HepG2 (cell line): Measurements from ENCODE around the gene MME. TPM values are rescaled to one million over a fixed set of nuclear protein-coding genes. Genes with fewer than 3 reads are reported as not detected.

Source experiments
- ATAC-seq: fragments of 200-7000 bp; cut with Tn5 transposase; 3 replicates; pipeline ENCODE4 v1.9.1; 2020; ENCODE audit warnings: mild to moderate bottlenecking, moderate library complexity
- BruUV-seq: library from RNA; stranded (reverse); fragments of 400-500 nt; replicated peaks from 2 replicates; lab custom pipeline; 2021; lab: Mats Ljungman, UMichigan
- CTCF ChIA-PET: fragments of 300-600 bp; formaldehyde crosslinking; extraction: SDS; loops from one replicate; lab custom pipeline; 2021; ENCODE audit warnings: low total read pairs, inconsistent platforms, low intra/inter-chr PET ratio; lab: Yijun Ruan, JAX
- POLR2A ChIA-PET: fragments of 350-600 bp; sonication (Branson Sonifier 250); formaldehyde crosslinking; loops from one replicate; lab custom pipeline; 2020; ENCODE audit warnings: antibody characterized with exemption, inconsistent platforms; lab: Yijun Ruan, JAX
- DNase-seq: peaks from one replicate; pipeline ENCODE4 v3.0.0-alpha.2; 2015; ENCODE audit warnings: low spot score
- FAIRE-seq: peaks from 3 replicates; lab custom pipeline; 2011; peaks lifted over from hg19 to GRCh38; lab: Jason Lieb, UNC
- H2AFZ ChIP-seq: one replicate; pipeline ENCODE4 v1.6.1; 2011; ENCODE audit warnings: low read length, inconsistent platforms
- H3K27ac ChIP-seq: fragments of 300-600 bp; 3 replicates; pipeline ENCODE4 v1.8.0; 2011; ENCODE audit warnings: mixed run types, mild to moderate bottlenecking, mixed read lengths, low read length, inconsistent platforms; ENCODE audit not compliant: insufficient read depth; ENCODE audit errors: extremely low read length
- H3K27me3 ChIP-seq, 2 experiments: fragments of 200-600 bp in 1 of 2; 2 replicates in 1 of 2; 3 replicates in 1 of 2; pipeline versions ENCODE4 v1.6.0 to v1.8.0; 2011; ENCODE audit warnings: low read length in 2 of 2, mild to moderate bottlenecking in 2 of 2, moderate library complexity in 2 of 2, inconsistent platforms in 1 of 2; ENCODE audit not compliant: insufficient read depth in 2 of 2, control insufficient read depth in 1 of 2
- H3K36me3 ChIP-seq, 2 experiments: fragments of 200-600 bp in 1 of 2; replicated peaks in 1 of 2; 2 replicates in 1 of 2; 3 replicates in 1 of 2; pipeline versions ENCODE4 v1.5.1 to v1.8.0; 2011; ENCODE audit warnings: low read length in 2 of 2, inconsistent platforms in 1 of 2; ENCODE audit not compliant: insufficient read depth in 2 of 2, control insufficient read depth in 1 of 2
- H3K4me1 ChIP-seq: 2 replicates; pipeline ENCODE4 v1.5.1; 2012; ENCODE audit warnings: low read length, inconsistent platforms; ENCODE audit not compliant: insufficient read depth
- H3K4me2 ChIP-seq: 2 replicates; pipeline ENCODE4 v1.6.0; 2011; ENCODE audit warnings: low read depth, low read length, inconsistent platforms
- H3K4me3 ChIP-seq, 3 experiments: fragments of 200-600 bp in 1 of 3; sonication (generic), shearing (Covaris generic) in 1 of 3; replicated peaks in 1 of 3; 2 replicates each; pipeline ENCODE4 v1.5.1; 2011 to 2016; ENCODE audit warnings: low read length in 3 of 3, inconsistent platforms in 2 of 3, low read depth in 2 of 3, mild to moderate bottlenecking in 2 of 3, control low read depth in 1 of 3, mixed read lengths in 1 of 3; ENCODE audit not compliant: insufficient read depth in 1 of 3
- H3K79me2 ChIP-seq: one replicate; pipeline ENCODE4 v1.6.1; 2011; ENCODE audit warnings: low read length, inconsistent platforms; ENCODE audit not compliant: insufficient read depth
- H3K9ac ChIP-seq: 2 replicates; pipeline ENCODE4 v1.6.0; 2011; ENCODE audit warnings: mild to moderate bottlenecking, low read depth, low read length, inconsistent platforms; ENCODE audit not compliant: insufficient read depth
- H3K9me3 ChIP-seq: 2 replicates; pipeline ENCODE4 v1.5.1; 2012; ENCODE audit warnings: mild to moderate bottlenecking, low read length
- H4K20me1 ChIP-seq: 2 replicates; pipeline ENCODE4 v1.6.0; 2011; ENCODE audit warnings: inconsistent platforms, mild to moderate bottlenecking, low read length, moderate library complexity; ENCODE audit not compliant: insufficient read depth
- HES4 ChIP-seq: sonication (generic); formaldehyde crosslinking; IDR thresholded peaks from 2 replicates; pipeline ENCODE4 v1.9.0; 2021; ENCODE audit warnings: mild to moderate bottlenecking, missing genetic modification reagents, borderline replicate concordance
- SMAD1 ChIP-seq: sonication (generic); formaldehyde crosslinking; IDR thresholded peaks from 2 replicates; pipeline ENCODE4 v1.4.0; 2020; ENCODE audit warnings: missing genetic modification reagents, low read depth, mild to moderate bottlenecking, borderline replicate concordance
- SP5 ChIP-seq: IDR thresholded peaks from 2 replicates; pipeline ENCODE4 v1.6.1; 2016; ENCODE audit warnings: low read depth, borderline replicate concordance
- ZNF138 ChIP-seq: sonication (generic); formaldehyde crosslinking; IDR thresholded peaks from 2 replicates; pipeline ENCODE4 v1.5.0; 2020; ENCODE audit warnings: mild to moderate bottlenecking, low read depth, missing genetic modification reagents
- ZNF335 ChIP-seq: sonication (generic); formaldehyde crosslinking; IDR thresholded peaks from 2 replicates; pipeline ENCODE4 v1.4.0; 2020; ENCODE audit warnings: missing genetic modification reagents
- ZNF34 ChIP-seq: sonication (generic); formaldehyde crosslinking; IDR thresholded peaks from 2 replicates; pipeline ENCODE4 v1.4.0; 2020; ENCODE audit warnings: mild to moderate bottlenecking, missing genetic modification reagents, borderline replicate concordance
- ZNF720 ChIP-seq: sonication (generic); formaldehyde crosslinking; IDR thresholded peaks from 2 replicates; pipeline ENCODE4 v1.4.0; 2020; ENCODE audit warnings: missing genetic modification reagents
- WGBS: methylation state at CpG from one replicate; pipeline ENCODE4 v1.1.6; 2017; ENCODE audit warnings: low lambda C conversion rate; 5-methylcytosine and 5-hydroxymethylcytosine counted together
- in situ Hi-C: cut with HindIII; loops from 2 replicates; pipeline ENCODE4 v1.10.0; 2017; ENCODE audit warnings: low pct_unique_long_range_greater_than_20kb; ENCODE audit not compliant: extremely low pct_ligation_motif_present
- intact Hi-C: fragments of 100-400 bp; cut with micrococcal nuclease; formaldehyde crosslinking; loops from one replicate; pipeline ENCODE4 v1.10.0; 2022; ENCODE audit not compliant: unreplicated experiment
- polyA plus RNA-seq, 8 experiments: library from polyadenylated mRNA; depleted of rRNA in 3 of 8; stranded (reverse) in 7 of 8; unstranded in 1 of 8; fragments of >200 nt; fragmentation: Illumina TruSeq in 4 of 8; extraction: Trizol in 4 of 8; gene quantifications; 2 replicates each; pipeline versions ENCODE4 v1.2.1 to v1.2.3, GENCODE V29; 2011 to 2016; ENCODE audit warnings: low read depth in 4 of 8, missing spikeins in 1 of 8, mixed read lengths in 1 of 8; ENCODE audit not compliant: insufficient read depth in 1 of 8
- total RNA-seq, 5 experiments: library from RNA; depleted of rRNA; stranded (reverse); fragments of >200 nt; fragmentation: Illumina TruSeq; extraction: Trizol; gene quantifications; 2 replicates each; pipeline ENCODE4 v1.2.3, GENCODE V29; 2016; ENCODE audit warnings: low read depth in 1 of 5
- TF ChIP-seq, protein P1 (sequence below): sonication (generic); formaldehyde crosslinking; conservative IDR thresholded peaks from 2 replicates; pipeline ENCODE4 v1.4.0; 2020; ENCODE audit warnings: missing genetic modification reagents

MME gene
- total and polyA plus RNA-seq, 2 of the 13 experiments (the other 11 are each of a cell fraction or from before 2014, with no cell fraction given), result not detected

DNA sequence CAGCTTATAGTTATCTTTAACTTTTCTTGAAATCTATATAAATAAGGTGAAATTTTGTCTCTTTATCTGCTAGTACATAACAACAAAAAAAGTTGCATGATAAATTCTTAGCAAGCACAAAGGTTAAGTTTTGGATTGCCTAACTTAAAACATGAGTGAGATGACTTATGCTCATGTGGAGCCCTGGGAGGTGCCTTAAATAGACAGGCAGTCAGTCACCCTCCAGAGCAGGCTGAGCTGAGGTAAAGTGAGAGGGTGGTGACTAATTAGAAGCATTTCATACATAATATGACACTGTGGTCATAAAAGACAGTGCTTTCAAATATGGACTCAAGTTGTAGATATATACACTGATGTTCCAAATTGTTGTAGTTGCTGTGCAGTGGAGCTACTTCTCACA, 14.6 kb upstream of the MME start (continued):
- TF ChIP-seq SMAD1 (no peak), ZNF34 (CRISPR knock-in tag) (no peak)

DNA sequence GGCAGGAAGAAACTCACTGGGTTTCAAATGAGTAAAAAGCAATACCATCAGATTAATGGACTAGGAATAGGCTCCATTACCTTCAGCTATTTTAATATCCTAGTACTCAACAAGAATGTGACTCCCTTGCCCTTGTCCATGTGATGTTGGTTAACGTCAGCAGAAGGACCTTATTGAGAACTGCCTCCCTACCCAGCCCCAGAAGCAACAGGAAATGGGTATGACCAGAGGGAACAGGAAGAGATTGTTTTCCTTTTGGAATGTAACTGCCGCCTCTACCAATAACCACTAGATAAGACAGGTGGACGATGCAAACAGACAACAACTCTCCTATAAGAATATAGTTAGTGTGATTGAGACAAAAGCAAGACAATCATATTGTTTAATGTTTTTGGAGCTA, 10.4 kb upstream of the MME start:
- H3K27ac ChIP-seq, result no peak overlapping the region
- intact Hi-C loops, result no loop called here
- H3K79me2 ChIP-seq, result no peaks in the 10 kb centered on the region
- POLR2A ChIA-PET, result no interaction called here
- H3K9ac ChIP-seq, result no peak overlapping the region
- FAIRE-seq (no peak), ATAC-seq (no peak), DNase-seq (no peak)
- H3K4me2 ChIP-seq, result no peak overlapping the region
- no peaks in the 10 kb centered on the region for H3K4me1 ChIP-seq
- no peaks in the 10 kb centered on the region for H4K20me1 ChIP-seq
- no peaks in the 10 kb centered on the region for H3K9me3 ChIP-seq
- in situ Hi-C loops, result no loop called here
- H2AFZ ChIP-seq, result no peak overlapping the region
- BruUV-seq, result no TSS peak
- CTCF ChIA-PET, result no interaction called here
- H3K4me3 ChIP-seq, result no peak overlapping the region
- WGBS, result 24% methylated on average over 3 of the region's 3 CpGs
- H3K36me3 ChIP-seq, result no peaks in the 10 kb centered on the region
- H3K27me3 ChIP-seq, result no peaks in the 10 kb centered on the region
- TF ChIP-seq, protein P1, sequence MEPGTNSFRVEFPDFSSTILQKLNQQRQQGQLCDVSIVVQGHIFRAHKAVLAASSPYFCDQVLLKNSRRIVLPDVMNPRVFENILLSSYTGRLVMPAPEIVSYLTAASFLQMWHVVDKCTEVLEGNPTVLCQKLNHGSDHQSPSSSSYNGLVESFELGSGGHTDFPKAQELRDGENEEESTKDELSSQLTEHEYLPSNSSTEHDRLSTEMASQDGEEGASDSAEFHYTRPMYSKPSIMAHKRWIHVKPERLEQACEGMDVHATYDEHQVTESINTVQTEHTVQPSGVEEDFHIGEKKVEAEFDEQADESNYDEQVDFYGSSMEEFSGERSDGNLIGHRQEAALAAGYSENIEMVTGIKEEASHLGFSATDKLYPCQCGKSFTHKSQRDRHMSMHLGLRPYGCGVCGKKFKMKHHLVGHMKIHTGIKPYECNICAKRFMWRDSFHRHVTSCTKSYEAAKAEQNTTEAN, result no peak
- no peak for TF ChIP-seq HES4
- no peak for TF ChIP-seq ZNF335 (CRISPR knock-in tag)
- no peak for TF ChIP-seq SP5 (CRISPR knock-in tag)
- no peak for TF ChIP-seq ZNF720 (CRISPR knock-in tag)
- no peak for TF ChIP-seq ZNF138 (CRISPR knock-in tag)
